ENCODE measurements around the gene SPTLC3.

The SPTLC3 gene

GRCh38 chr20:13062789-13063188 lies 54.0 kb downstream of the SPTLC3 start:
- in situ Hi-C loops (cut with HindIII; ENCODE audit: low pct_ligation_motif_present, low pct_unique_long_range_greater_than_20kb, low sequenced_read_pairs) = no loop called here

GRCh38 chr20:13068336-13068735 lies 59.6 kb downstream of the SPTLC3 start:
- DNase-seq = no peak
- in situ Hi-C loops (cut with HindIII; ENCODE audit: low pct_ligation_motif_present, low pct_unique_long_range_greater_than_20kb, low sequenced_read_pairs) = no loop called here

More at GRCh38 chr20:13062789-13063188, 54.0 kb downstream of the SPTLC3 start:
- no peak for DNase-seq

DNA sequence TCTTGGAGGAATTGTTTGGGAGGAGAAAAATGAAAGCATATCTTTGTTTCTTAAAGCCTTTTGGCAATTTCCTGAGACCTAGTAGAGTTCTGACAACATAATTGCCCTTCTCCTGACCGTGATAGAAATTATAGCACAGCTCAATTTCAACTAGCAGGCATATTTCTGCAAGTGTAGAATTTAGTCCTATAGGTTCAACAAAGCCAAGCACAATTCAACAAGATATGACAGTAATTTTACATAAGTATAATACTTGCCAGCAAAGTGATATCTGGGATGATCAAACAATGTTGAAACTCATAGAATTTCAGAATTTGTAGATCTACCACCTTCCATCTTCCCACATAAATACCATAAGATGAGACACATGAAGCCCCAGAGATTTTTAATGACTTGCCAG lies 73.1 kb downstream of the SPTLC3 start:
- in situ Hi-C loops (cut with HindIII; ENCODE audit: low pct_ligation_motif_present, low pct_unique_long_range_greater_than_20kb, low sequenced_read_pairs) = no loop called here
- no peak for DNase-seq

DNA sequence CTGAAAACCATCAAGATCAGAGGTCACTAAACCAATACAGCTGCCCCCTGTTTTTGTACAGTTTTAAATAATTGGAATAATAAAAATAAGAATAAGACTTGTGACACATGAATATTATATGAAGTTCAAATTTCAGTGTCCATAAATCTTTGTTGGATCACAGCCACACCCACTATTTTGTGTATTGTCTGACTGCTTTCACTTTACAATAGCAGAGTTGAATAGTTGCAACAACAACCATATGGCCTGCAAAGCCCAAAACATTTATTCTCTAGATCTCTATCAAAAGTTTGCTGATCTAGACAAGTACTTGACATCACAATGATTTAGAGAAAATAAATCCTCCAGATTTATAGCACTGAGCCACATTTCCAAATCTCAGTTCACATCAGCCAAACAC lies 73.6 kb downstream of the SPTLC3 start:
- DNase-seq = no peak
- in situ Hi-C loops (cut with HindIII; ENCODE audit: low pct_ligation_motif_present, low pct_unique_long_range_greater_than_20kb, low sequenced_read_pairs) = no loop called here

DNA sequence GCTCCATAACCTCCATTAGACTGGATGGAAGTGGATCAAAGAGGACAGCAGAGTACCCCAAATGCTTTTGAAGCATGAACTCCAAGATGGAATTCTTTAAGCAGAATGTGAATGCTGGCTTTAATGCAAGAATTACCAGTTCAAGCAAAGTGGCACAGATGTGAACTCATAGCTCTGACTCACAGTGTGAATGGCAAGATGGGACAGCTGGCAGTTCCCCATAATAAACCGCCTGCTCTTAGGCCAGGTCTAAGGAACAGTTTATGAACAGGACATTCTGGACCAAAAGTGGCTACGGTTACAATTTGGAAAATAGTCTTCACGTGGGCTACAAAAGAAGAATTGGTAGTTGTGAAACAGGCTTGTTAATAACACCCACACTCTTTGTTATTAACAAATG lies 76.5 kb downstream of the SPTLC3 start:
- in situ Hi-C loops (cut with HindIII; ENCODE audit: low pct_ligation_motif_present, low pct_unique_long_range_greater_than_20kb, low sequenced_read_pairs) = no loop called here
- no peak for DNase-seq

GRCh38 chr20:13089950-13090469 lies 81.2 kb downstream of the SPTLC3 start:
- in situ Hi-C loops (cut with HindIII; ENCODE audit: low pct_ligation_motif_present, low pct_unique_long_range_greater_than_20kb, low sequenced_read_pairs) = no loop called here
- DNase-seq = no peak

DNA sequence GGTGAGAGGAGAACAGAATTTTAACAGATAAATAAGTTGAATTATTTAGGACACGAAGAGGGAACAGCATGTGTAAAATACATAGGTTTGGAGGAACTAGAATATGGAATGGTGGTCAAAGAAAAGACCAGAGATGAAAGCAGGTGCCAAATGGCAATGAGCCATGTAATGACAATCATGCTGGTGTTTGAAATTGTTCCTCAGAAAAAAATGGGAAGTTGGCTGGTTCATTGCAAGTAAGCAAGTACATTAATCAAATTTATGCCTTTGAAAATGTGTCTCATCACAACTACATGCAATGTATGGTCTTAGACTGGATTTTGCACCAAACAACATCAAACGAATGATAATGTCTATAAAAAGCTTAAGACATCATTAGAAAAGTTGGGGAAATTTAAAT lies 83.3 kb downstream of the SPTLC3 start:
- in situ Hi-C loops (cut with HindIII; ENCODE audit: low pct_ligation_motif_present, low pct_unique_long_range_greater_than_20kb, low sequenced_read_pairs) = no loop called here
- no peak for DNase-seq

DNA sequence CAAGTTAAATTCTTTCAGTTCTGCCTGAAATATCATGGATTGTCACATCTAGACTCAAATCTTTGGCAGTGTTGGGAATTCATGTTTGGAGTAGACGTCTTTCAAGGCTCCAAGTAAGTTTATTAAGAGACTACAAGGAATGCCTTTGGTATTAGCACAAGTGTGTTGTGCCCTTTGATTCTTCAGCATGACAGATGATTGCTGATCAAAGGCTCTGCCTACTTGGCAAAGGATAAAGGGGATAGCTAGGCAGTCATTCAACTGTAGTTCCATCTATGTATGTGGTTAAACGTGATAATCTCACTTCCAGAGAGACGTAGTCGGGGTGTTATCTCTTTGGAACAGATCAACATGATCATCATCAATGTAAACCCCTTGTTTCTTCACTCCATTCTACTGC lies 86.2 kb downstream of the SPTLC3 start:
- in situ Hi-C loops (cut with HindIII; ENCODE audit: low pct_ligation_motif_present, low pct_unique_long_range_greater_than_20kb, low sequenced_read_pairs) = no loop called here
- DNase-seq = no peak

DNA sequence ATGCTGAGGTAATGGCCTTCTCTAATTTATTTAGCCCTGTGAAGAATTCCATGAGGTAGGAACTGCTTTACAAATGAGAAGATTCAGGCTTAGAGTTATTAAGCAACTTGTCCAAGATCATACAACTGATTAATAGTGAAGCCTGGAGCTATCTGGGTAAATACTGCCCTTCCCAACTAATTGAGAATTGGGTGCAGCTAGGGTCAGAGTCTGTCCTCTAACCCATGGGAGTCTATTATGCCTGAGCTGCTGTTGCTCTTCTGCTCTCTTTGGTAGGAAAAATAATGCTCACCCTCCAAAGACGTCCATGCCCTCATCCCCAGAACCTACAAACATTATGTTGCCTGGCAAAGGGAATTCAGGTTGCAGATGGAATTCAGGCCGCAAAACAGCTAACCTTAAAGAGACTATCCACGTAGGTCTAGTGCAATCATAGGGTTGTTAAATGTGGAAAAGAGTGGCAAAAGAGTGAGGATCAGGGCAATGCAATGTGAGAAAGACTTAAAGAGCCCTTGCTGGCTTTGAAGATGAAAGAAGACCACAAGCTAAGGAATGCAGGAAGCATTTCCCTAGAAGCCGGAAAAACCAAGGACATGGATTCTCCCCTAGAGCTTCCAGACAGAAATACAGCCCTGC lies 90.1 kb downstream of the SPTLC3 start:
- in situ Hi-C loops (cut with HindIII; ENCODE audit: low pct_ligation_motif_present, low pct_unique_long_range_greater_than_20kb, low sequenced_read_pairs) = no loop called here
- no peak for DNase-seq

DNA sequence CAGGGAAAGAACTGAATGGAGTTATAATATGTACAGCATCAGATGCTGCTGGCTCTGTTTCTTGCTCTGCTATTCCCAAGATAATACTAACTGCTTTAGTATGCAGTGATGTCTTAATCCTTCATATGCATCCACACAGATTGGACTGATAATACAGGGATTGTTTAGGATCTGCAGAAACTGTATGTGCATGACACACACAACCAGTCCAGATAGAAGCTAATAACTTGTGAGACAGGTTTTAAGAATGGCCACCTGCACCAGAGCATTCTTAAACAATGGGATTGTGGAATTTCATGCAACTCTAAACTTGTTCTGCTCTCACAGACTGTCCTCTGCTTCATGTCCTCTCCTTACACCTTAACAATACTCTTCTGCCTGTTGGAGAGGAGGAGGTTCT lies 90.9 kb downstream of the SPTLC3 start:
- DNase-seq = no peak
- in situ Hi-C loops (cut with HindIII; ENCODE audit: low pct_ligation_motif_present, low pct_unique_long_range_greater_than_20kb, low sequenced_read_pairs) = no loop called here

DNA sequence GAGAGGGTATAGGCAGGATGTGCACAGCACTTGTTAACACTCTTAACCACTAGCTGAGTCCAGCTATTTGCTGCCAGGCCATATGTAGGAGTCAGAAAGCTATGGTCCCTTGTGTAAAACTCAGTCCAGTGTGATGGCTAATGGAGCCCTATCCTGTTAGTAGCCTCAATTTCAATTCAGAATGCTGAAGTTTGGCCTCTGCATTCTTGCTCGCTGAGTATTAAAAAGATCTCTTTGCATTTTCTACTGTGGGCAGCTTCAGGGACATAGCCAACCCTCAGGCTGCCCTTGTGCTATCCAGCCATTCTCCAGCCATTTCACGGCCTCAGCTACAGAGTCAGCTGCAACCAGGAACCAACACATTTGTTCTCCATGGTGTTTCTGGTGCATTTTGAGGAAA lies 92.5 kb downstream of the SPTLC3 start:
- no peak for DNase-seq
- in situ Hi-C loops (cut with HindIII; ENCODE audit: low pct_ligation_motif_present, low pct_unique_long_range_greater_than_20kb, low sequenced_read_pairs) = no loop called here

- in situ Hi-C loops (cut with HindIII; ENCODE audit: low pct_ligation_motif_present, low pct_unique_long_range_greater_than_20kb, low sequenced_read_pairs) = no loop called here
- no peak for DNase-seq
Measured at GRCh38 chr20:13101706-13102105, 92.9 kb downstream of the SPTLC3 start.

DNA sequence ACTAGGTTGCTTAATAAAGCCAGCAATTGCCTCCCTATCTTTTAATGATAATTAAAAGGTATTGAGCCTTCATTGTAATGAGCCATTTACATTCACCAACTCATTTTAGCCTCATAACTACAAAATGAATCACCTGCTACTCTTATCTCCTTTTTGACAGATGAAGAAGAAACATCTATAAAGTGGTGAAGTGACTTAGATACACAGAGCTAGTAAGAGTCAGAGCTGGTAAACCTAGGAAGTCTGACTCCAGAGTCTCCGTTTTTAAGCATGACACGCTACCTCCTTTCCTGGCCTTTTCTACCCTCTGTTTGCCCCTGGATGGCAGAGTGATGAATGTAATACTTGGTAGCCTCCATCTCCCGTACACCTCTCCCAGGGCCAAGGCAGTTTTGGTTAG lies 93.5 kb downstream of the SPTLC3 start:
- DNase-seq = no peak
- in situ Hi-C loops (cut with HindIII; ENCODE audit: low pct_ligation_motif_present, low pct_unique_long_range_greater_than_20kb, low sequenced_read_pairs) = no loop called here

DNA sequence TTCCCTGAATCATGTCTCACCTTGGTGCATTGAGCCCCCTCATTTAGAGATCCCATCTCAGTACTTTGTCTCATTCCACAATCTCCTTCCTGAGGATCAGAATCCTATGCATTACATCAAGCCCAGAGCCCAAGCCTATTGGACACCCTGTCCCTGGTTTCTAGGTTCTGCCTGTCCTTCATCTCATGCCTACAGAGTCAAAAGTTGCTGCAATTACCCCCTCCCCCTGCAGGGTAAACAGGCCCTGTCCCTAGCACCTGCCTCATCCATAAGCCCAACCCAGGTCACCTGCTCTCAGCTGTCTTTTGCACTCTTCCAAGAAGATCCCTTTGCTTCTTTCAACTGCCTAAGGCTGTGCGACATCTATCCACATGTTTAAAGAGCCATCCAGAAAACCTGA lies 93.9 kb downstream of the SPTLC3 start:
- DNase-seq = no peak
- in situ Hi-C loops (cut with HindIII; ENCODE audit: low pct_ligation_motif_present, low pct_unique_long_range_greater_than_20kb, low sequenced_read_pairs) = no loop called here

DNA sequence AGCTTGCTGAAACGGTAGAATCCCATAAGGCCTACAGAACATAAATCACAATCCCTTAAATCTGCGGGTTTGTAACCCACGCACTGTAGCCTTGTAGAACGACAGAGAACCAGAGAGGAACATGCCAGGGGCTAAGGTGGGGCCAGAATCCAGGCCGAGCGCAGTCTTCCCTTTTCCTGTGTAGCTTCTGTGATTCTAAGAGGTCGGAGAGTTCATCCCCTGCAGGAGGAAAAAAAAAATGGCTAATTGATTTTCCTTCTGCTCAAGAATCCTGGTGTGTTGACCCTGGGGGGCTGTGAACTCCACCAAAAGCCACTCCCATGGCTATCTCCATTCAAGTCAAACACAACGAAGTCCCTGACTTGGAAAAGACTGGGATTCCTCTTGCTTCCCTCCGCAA lies 96.3 kb downstream of the SPTLC3 start:
- no peak for DNase-seq
- in situ Hi-C loops (cut with HindIII; ENCODE audit: low pct_ligation_motif_present, low pct_unique_long_range_greater_than_20kb, low sequenced_read_pairs) = no loop called here

DNA sequence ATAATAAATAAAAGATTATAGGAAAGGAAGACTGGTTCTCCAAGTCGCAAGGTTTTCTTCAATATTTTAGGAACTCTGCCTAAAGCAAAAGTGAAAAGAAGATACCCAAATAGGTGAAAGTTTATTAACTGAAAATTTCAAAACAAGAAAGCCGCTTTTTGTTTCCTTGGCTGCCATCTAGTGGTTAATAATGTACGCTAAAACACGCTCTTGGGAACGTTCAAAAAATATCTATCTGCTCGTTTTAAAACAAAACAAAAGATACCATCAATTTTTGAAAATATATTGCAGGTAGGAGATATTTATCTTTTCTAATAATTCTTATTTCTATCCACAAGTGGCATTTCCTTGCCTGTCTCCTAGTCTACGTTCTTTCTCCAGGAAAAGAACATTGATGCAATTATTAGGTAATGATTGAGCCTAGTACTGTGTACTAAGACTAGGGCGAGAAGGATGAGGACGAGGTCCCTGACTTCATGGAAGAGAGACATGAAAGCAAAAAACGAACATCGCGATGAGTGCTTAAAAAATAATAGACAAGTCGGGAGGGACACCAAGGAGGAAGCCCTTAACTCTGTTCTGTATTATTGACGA lies 97.2 kb downstream of the SPTLC3 start:
- in situ Hi-C loops (cut with HindIII; ENCODE audit: low pct_ligation_motif_present, low pct_unique_long_range_greater_than_20kb, low sequenced_read_pairs) = no loop called here
- DNase-seq = peak; percentile 42

GRCh38 chr20:13109658-13110057 lies 100.9 kb downstream of the SPTLC3 start:
- no peak for DNase-seq
- in situ Hi-C loops (cut with HindIII; ENCODE audit: low pct_ligation_motif_present, low pct_unique_long_range_greater_than_20kb, low sequenced_read_pairs) = no loop called here

GRCh38 chr20:13110796-13111195 lies 102.0 kb downstream of the SPTLC3 start:
- in situ Hi-C loops (cut with HindIII; ENCODE audit: low pct_ligation_motif_present, low pct_unique_long_range_greater_than_20kb, low sequenced_read_pairs) = no loop called here
- no peak for DNase-seq

DNA sequence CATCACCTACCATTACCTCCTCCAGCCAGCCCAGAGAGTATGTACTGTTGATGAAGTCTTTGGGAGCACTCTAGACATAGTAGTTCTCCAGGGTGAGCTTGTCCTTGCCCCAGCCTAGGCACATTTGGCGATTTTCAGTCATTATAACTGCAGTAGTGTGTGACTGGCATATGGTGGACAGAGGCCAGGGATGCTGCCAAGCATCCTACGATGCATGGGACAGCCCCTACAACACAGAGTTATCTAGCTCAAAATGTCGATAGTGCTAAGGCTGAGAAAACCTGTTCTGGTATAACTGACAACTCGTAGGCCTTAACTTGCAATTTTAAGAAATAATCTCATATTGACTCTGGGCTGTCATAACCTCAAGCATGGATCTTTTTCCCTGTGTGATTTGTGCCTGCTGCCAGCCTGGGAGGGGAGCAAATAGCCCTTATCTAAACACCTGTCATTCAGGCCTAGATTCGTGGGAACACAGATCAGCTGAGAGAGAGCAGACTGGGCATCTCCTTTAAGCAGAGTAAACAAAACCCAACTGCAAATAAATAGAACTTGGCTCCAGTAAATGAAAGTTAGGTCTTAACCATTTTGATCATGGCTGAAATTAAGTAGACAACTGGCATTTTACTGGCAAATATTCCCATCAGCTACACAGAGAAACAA lies 102.6 kb downstream of the SPTLC3 start:
- in situ Hi-C loops (cut with HindIII; ENCODE audit: low pct_ligation_motif_present, low pct_unique_long_range_greater_than_20kb, low sequenced_read_pairs) = no loop called here
- DNase-seq = no peak

DNA sequence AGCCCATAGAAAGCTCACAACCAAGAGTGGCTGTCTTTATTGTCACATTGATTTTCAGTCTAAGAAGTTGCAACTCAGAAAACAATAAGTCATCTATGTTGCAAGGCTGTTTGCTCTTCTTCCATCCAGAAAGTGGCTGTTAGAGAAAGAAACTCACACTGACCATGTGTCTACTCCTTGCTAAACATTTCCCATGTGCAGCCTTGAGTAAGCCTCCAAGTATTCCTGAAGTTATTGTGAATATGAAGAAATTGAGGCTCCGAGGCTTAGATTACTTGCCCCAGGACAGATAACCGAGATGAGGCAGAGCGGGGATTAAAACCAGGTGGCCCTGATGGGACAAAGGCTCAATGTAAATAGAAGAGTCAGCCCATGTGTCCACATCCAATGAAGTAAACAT lies 105.0 kb downstream of the SPTLC3 start:
- no peak for DNase-seq
- in situ Hi-C loops (cut with HindIII; ENCODE audit: low pct_ligation_motif_present, low pct_unique_long_range_greater_than_20kb, low sequenced_read_pairs) = no loop called here
